HUES6 (cell line): ENCODE results near the gene SHISA5.
"Not testable (repeated sequence)": the region's sequence is repeated elsewhere in the genome, so short reads cannot be mapped to it uniquely, and the experiment has no call there.

Experiments
- H3K27ac ChIP-seq: 2 replicates; pipeline ENCODE4 v1.7.0; 2013; ENCODE audit warnings: low read depth, mild to moderate bottlenecking, low read length, inconsistent platforms
- H3K27me3 ChIP-seq: 2 replicates; pipeline ENCODE4 v1.6.1; 2013; ENCODE audit warnings: low read length; ENCODE audit not compliant: control insufficient read depth, insufficient read depth
- H3K36me3 ChIP-seq: 2 replicates; pipeline ENCODE4 v1.6.1; 2013; ENCODE audit warnings: low read length; ENCODE audit not compliant: control insufficient read depth, insufficient read depth
- H3K4me1 ChIP-seq: 2 replicates; pipeline ENCODE4 v1.6.1; 2013; ENCODE audit warnings: low read length; ENCODE audit not compliant: control insufficient read depth, insufficient read depth
- H3K4me3 ChIP-seq: 2 replicates; pipeline ENCODE4 v1.5.1; 2013; ENCODE audit warnings: low read depth, low read length
- H3K9ac ChIP-seq: one replicate; pipeline ENCODE4 v1.6.1; 2013; ENCODE audit warnings: mild to moderate bottlenecking, low read length
- H3K9me3 ChIP-seq: 2 replicates; pipeline ENCODE4 v1.6.1; 2013; ENCODE audit warnings: low read depth, low read length; ENCODE audit not compliant: control insufficient read depth, insufficient read depth

SHISA5 gene

GRCh38 chr3:48502121-48502520 is 1.9 kb downstream of the SHISA5 start:
- Histone ChIP-seq H3K9ac (no peak overlapping the region), H3K4me1 (peaks cover 19% of the 10 kb centered on the region), H3K27ac (no peak overlapping the region)

GRCh38 chr3:48501196-48501595 is 2.8 kb downstream of the SHISA5 start:
- peaks cover 16% of the 10 kb centered on the region for H3K4me1 ChIP-seq
- no peak overlapping the region for H3K27ac ChIP-seq
- H3K27me3 ChIP-seq: no peaks in the 10 kb centered on the region
- no peak overlapping the region for H3K9ac ChIP-seq
- peaks cover 28% of the 10 kb centered on the region for H3K36me3 ChIP-seq
- no peak overlapping the region for H3K4me3 ChIP-seq
- H3K9me3 ChIP-seq: peaks cover 4% of the 10 kb centered on the region; the same call in 1 of the 2 replicates

More at GRCh38 chr3:48502121-48502520, 1.9 kb downstream of the SHISA5 start:
- Histone ChIP-seq H3K9me3 (peaks cover 4% of the 10 kb centered on the region; the same call in 1 of the 2 replicates), H3K4me3 (no peak overlapping the region), H3K36me3 (peaks cover 28% of the 10 kb centered on the region), H3K27me3 (no peaks in the 10 kb centered on the region)

GRCh38 chr3:48500656-48501055 is 3.3 kb downstream of the SHISA5 start:
- peaks cover 28% of the 10 kb centered on the region for H3K36me3 ChIP-seq
- no peak overlapping the region for H3K9ac ChIP-seq
- no peak overlapping the region for H3K27ac ChIP-seq
- H3K9me3 ChIP-seq: peaks cover 4% of the 10 kb centered on the region; the same call in 1 of the 2 replicates
- H3K27me3 ChIP-seq: no peaks in the 10 kb centered on the region
- H3K4me1 ChIP-seq: peaks cover 16% of the 10 kb centered on the region
- H3K4me3 ChIP-seq: no peak overlapping the region

- Histone ChIP-seq H3K9ac (no peak overlapping the region), H3K4me3 (no peak overlapping the region), H3K36me3 (peaks cover 25% of the 10 kb centered on the region), H3K27ac (no peak overlapping the region), H3K4me1 (peaks cover 8% of the 10 kb centered on the region; the same call in 1 of the 2 replicates), H3K9me3 (peaks cover 1% of the 10 kb centered on the region; the same call in 1 of the 2 replicates), H3K27me3 (no peaks in the 10 kb centered on the region)
Measured at GRCh38 chr3:48493203-48493501, 10.8 kb downstream of the SHISA5 start.

GRCh38 chr3:48492461-48493202 is 11.3 kb downstream of the SHISA5 start:
- H3K9ac ChIP-seq: no peak overlapping the region
- H3K36me3 ChIP-seq: peaks cover 20% of the 10 kb centered on the region
- no peak overlapping the region for H3K27ac ChIP-seq

GRCh38 chr3:48486952-48487351 is 17.0 kb downstream of the SHISA5 start:
- Histone ChIP-seq H3K4me3 (no peak overlapping the region), H3K9me3 (no peaks in the 10 kb centered on the region), H3K4me1 (0 out of 2 replicates have a peak, but pooled peaks cover 4% of the 10 kb centered on the region), H3K27me3 (no peaks in the 10 kb centered on the region), H3K36me3 (no peaks in the 10 kb centered on the region), H3K27ac (no peak overlapping the region), H3K9ac (no peak overlapping the region)

More at GRCh38 chr3:48492461-48493202, 11.3 kb downstream of the SHISA5 start:
- Histone ChIP-seq H3K27me3 (no peaks in the 10 kb centered on the region), H3K4me1 (peaks cover 8% of the 10 kb centered on the region; the same call in 1 of the 2 replicates), H3K9me3 (no peaks in the 10 kb centered on the region), H3K4me3 (no peak overlapping the region)

GRCh38 chr3:48482822-48483221 is 21.2 kb downstream of the SHISA5 start:
- H3K27ac ChIP-seq, H3K4me3 ChIP-seq, H3K4me1 ChIP-seq: not testable (repeated sequence)

GRCh38 chr3:48480891-48481290 is 23.1 kb downstream of the SHISA5 start:
- H3K4me3 ChIP-seq, H3K27ac ChIP-seq, H3K36me3 ChIP-seq, H3K27me3 ChIP-seq, H3K9me3 ChIP-seq, H3K9ac ChIP-seq: not testable (repeated sequence)
- H3K4me1 ChIP-seq: peaks cover 18% of the 10 kb centered on the region

More at GRCh38 chr3:48482822-48483221, 21.2 kb downstream of the SHISA5 start:
- H3K27me3 ChIP-seq, H3K9me3 ChIP-seq, H3K36me3 ChIP-seq, H3K9ac ChIP-seq: not testable (repeated sequence)

- no peaks in the 10 kb centered on the region for H3K27me3 ChIP-seq
- H3K9ac ChIP-seq: no peak overlapping the region
- H3K36me3 ChIP-seq: no peaks in the 10 kb centered on the region
- H3K4me1 ChIP-seq: peaks cover 30% of the 10 kb centered on the region
- H3K9me3 ChIP-seq: no peaks in the 10 kb centered on the region
- H3K27ac ChIP-seq: no peak overlapping the region
- no peak overlapping the region for H3K4me3 ChIP-seq
Measured at GRCh38 chr3:48478626-48479555, 25.1 kb downstream of the SHISA5 start.

- H3K4me3 ChIP-seq: no peak overlapping the region
- peaks cover 37% of the 10 kb centered on the region for H3K4me1 ChIP-seq
- no peaks in the 10 kb centered on the region for H3K27me3 ChIP-seq
- no peak overlapping the region for H3K9ac ChIP-seq
- H3K9me3 ChIP-seq: no peaks in the 10 kb centered on the region
- H3K27ac ChIP-seq: no peak overlapping the region
- no peaks in the 10 kb centered on the region for H3K36me3 ChIP-seq
Measured at GRCh38 chr3:48477959-48478520, 25.9 kb downstream of the SHISA5 start.
